Measurements from ENCODE around the gene CPE.

DNA sequence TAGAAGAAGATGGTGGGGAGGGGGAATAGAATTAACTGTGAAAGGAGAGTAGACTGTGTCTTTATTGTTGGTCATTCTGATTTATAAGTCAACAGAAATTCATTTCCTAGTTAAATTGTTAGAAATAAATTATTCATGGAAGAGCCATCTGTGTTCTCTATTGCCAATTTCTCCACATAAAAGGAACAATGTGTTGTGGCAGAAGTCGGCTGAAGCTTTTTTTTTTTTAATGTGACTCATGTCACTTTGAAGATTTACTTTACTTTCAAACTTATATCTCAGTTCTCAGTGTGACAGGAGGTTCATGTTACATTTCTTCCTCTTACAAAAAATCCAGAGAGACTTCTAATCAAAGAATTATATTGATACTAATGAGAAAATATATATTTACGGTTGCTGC is 60.5 kb downstream of the CPE start:
- TF ChIP-seq, protein P1, sequence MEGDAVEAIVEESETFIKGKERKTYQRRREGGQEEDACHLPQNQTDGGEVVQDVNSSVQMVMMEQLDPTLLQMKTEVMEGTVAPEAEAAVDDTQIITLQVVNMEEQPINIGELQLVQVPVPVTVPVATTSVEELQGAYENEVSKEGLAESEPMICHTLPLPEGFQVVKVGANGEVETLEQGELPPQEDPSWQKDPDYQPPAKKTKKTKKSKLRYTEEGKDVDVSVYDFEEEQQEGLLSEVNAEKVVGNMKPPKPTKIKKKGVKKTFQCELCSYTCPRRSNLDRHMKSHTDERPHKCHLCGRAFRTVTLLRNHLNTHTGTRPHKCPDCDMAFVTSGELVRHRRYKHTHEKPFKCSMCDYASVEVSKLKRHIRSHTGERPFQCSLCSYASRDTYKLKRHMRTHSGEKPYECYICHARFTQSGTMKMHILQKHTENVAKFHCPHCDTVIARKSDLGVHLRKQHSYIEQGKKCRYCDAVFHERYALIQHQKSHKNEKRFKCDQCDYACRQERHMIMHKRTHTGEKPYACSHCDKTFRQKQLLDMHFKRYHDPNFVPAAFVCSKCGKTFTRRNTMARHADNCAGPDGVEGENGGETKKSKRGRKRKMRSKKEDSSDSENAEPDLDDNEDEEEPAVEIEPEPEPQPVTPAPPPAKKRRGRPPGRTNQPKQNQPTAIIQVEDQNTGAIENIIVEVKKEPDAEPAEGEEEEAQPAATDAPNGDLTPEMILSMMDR (conservative IDR thresholded peaks at IDR 0.05; ENCODE audit: low read length): no peak
- TF ChIP-seq EZH2phosphoT487 (IDR thresholded peaks at IDR 0.05; ENCODE audit: borderline replicate concordance, low read depth, low read length): no peak
